ENCODE data around the gene POC1A.
A peak's percentile ranks its signal among the peaks of the same experiment; 100 is the strongest.

The POC1A gene

DNA sequence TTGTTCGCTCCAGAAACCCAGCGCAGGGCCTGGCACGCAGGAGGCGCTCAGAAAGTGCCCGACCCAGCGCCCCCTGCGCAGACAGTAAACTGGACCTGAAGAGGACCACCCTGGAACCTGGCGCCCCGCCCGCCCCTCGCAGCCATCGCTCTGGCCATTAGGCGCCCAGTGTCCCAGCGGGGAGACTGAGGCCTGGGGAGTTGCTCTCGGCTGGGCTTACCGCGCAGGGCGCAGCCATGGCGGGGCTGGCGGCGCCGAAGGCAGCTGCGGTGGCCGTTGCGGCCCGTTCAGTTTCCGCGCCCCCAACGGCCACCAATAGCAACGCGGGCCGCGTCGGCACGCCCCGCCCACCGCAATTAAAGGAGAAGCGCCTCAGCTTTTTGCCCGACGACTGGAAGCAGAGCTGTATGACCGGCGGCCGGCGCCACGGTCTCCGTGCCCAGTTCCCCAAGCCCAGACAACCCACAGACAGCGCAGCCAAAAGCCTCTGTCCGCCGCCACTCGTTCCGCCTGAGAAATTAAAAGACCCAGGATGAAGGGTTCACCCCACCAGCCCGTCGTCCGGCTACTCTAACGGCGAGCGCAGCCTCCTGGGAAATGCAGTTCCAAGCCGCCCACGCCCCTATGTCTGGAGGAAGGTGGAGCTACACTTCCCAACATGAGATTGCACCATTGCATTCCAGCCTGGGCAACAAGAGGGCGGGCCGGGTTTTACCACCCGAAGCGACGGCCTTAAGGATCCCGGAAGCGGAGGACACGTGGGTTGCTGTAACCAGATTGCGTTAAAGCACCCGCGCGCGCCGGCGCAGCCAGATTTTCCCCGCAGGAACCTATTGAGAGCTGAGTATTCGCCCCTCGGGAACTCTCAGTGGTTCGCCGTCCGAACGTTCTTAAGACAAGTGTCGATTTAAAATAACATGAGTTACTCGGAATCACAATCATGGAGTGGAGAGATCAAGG lies at the start of gene POC1A:
TSS of gene POC1A (minus strand) at position 289 of the 960 bp plus-strand sequence. CDS start at position 238, 51 bp downstream.
- DNase-seq: peak; percentile 81

DNA sequence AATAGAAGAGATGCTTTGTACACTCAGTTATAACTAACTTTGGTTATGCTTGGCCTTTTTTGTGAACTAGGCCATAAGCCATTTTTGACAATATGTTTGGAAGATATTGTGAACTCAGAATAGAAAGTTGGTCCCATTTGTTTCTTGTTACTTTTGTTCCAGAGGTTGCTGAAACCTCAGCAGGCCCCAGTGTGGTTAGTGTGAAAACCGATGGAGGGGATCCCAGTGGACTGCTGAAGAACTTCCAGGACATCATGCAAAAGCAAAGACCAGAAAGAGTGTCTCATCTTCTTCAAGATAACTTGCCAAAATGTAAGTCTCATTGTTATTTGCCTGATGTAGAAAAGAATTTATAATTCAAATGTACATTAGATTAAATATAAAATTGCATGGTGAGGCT lies 49.5 kb upstream of the POC1A start:
- DNase-seq: no peak

DNA sequence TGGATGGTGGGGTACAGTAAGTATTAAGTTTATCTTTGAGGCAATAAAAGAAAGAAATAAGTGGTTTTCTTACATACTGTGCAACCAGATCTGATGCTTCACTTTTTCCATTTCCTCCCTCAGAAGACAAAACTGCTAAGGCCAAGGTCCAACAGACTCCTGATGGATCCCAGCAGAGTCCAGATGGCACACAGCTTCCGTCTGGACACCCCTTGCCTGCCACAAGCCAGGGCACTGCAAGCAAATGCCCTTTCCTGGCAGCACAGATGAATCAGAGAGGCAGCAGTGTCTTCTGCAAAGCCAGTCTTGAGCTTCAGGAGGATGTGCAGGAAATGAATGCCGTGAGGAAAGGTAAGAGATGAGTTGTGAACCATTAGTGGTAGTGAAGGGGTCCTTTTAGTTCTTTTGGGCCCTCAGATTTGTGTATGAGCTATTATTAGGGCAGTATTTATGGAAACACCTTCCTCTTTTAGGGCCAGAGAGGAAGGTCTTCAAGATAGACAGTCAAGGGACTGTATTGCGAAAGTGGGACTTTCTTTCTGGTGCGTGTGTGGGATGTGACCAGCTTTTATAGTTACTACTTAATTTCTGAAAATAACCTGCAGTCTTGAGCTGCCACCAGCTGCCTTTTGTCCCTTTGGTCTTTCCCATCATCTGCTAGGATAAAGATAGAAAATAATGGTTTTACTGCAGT lies 48.3 kb upstream of the POC1A start:
- no peak for DNase-seq

DNA sequence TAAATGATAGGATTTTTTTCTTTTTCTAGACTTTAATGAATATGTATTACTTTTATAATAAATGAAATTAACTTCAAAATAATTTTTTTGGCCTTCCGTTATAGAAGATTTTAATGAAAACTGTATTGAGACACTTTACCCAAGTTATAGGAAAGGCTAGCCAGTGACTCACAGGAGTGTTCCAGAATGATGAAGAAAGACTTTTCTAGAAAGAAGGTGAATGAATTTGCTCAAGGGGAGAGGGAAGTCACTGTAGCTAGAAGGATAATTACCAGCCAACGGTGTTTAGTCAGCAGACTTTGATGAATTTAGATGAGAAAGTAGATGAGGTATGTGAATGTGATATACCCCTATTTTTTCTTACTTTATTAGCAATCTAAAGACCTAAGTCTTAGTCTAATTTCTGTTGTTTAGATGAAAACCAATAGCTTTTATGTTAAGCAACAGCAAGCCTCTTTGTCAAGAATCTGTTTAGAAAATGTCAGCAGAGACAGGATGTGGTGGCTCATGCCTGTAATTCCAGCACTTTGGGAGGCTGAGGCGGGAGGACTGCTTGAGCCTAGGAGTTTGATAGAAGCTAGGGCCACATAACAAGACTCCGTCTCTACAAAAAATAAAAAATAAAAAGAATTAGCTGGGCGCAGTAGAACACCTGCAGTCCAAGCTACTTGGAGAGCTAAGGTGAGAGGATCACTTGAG lies 46.9 kb upstream of the POC1A start:
- DNase-seq: no peak

DNA sequence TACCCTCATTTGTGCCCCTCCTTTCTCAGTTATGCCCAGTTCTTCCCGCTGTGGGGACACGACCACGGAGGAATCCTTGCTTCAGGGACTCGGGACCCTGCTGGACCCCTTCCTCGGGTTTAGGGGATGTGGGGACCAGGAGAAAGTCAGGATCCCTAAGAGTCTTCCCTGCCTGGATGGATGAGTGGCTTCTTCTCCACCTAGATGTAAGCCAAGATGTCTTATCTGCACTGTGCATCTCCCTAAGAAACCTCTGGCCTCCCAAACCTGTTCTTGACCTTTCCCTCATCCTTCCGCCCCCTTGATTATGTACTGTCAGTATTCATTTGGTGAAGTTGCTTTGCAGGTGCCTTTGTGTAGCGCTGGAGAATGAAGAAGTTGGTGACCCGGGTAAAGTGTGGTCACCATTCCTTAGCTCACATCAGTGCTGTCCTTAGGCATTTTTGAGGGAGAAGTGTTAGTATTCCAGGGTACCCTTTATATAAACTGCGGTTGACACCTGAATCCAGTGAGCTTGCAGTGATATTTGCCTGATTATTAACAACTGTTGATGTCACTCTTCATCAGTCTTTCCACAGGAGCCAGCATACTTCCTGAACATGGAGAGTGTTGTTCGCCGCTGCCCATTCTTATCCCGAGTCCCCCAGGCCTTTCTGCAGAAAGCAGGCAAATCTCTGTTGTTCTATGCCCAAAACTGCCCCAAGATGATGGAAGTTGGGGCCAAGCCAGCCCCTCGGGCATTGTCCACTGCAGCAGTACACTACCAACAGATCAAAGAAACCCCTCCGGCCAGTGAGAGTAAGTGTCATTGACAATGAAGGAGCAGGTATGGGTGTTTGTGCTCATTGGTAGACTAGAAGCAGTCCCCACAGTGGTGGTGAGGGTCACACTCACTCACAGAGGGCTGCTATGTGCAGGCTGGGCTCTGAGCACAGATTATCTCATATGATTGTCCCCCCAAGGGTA lies 44.7 kb upstream of the POC1A start:
- no peak for DNase-seq

DNA sequence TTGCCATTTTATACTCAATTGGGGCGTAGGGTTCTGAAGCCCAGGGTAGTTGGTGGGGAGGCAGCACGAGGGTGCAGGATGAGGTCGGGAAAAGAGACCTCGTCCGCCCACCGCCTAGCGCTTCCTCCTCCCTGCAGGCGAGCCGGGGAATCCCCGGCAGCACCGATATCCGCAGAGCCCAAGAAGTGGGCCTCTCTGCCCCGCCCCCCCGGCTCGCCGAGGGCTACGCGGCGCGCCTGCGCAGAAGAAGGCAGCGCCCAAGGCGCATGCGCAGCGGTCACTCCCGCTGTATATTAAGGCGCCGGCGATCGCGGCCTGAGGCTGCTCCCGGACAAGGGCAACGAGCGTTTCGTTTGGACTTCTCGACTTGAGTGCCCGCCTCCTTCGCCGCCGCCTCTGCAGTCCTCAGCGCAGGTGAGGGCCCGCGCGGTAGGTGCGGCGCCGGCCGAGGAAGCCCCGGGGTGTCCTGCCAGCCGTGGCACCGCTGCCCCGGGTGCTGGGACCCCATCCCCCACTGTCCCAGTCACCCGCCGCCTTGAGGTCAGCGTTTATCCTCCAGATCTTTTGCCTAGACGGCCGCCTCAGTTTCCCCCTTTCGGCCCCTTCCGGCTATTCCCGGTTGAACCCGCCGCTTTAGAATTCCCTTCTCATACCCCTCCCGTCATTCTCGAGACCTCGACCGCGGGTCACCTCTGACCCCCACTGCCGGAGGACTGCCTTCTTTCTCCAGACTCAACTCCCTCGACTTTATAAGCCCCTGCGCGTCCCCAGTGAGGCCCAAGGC lies 43.8 kb upstream of the POC1A start, which contains the start of gene ALAS1:
TSS of gene ALAS1 (plus strand) at position 319 of the 784 bp plus-strand sequence. CDS start 1,082 bp downstream, outside the sequence.
- peak; percentile 64 for DNase-seq

DNA sequence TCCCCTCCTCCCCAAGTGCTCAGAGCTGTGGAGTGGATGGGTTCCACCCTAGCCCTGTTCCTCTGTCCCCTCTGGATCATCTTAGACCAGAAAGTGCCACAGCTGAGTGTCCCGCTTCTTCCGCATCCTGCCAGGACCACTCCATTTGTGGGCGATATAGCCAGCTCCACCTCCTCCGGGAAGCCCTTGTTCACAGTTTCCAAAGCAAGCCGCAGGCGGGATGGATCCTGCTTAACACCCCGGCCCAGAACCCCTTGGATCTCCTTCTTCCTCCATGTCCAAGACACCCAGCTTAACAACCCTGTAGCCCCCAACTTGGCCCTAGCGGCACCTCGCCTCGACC lies 43.2 kb upstream of the POC1A start:
- DNase-seq: no peak

DNA sequence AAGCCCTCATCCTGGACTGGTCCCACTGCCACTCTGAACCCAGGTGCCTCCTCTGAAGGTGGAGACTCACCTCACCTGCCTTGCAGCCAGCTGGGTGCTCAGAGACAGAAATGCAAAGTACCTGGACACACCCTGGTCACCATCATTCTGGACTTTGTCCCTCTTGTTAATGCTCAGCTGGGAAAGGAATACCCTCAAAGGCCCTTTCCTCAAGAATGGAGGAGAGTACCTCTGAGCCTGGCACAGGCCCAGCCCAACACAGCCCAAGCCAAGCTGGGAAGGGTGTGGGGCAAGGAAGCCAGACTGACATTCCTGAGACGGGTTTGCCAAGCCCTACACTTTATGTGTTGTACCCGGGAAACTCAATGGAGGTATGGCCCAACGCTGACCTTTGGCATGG lies 42.8 kb upstream of the POC1A start:
- no peak for DNase-seq

DNA sequence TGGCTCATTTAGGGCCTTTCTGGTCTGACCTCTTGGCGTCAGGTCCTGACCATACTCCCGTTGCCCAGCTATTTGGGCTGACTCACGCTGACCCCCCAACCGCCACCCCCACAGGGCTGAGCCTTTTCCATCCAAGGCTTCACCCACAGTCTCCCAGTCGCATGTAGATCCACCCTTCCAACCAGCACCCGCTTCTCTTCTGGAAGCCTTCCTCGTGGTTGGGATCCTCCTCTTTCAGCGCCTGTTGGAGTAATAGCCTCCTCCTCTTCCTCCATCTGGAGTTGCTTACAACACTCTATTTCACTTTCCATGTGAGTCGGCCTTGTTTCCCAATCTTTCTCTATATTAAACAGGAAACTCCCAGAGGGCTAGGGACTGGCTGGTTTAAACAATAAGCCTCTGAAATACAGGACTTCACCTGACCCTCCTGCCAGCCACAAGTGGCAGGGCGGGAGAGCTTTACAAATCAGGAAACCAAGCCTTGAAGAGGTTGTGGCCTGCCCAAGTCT lies 41.7 kb upstream of the POC1A start:
- DNase-seq: no peak

DNA sequence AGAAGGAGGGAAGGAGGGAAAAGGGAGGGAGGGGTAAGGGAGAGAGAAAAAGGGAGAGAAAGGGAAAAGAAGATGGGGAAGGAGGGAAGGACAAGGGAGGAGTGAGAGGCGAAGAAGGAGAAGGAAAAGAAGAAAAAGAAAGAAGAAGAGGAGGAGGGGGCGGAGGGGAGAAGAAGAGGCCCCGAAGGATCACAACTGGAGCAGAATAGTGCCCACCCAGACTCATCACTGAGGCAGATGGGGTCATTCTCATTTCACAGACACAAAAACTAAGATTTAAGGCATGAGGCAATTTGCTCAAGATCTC lies 41.0 kb upstream of the POC1A start:
- DNase-seq: no peak

DNA sequence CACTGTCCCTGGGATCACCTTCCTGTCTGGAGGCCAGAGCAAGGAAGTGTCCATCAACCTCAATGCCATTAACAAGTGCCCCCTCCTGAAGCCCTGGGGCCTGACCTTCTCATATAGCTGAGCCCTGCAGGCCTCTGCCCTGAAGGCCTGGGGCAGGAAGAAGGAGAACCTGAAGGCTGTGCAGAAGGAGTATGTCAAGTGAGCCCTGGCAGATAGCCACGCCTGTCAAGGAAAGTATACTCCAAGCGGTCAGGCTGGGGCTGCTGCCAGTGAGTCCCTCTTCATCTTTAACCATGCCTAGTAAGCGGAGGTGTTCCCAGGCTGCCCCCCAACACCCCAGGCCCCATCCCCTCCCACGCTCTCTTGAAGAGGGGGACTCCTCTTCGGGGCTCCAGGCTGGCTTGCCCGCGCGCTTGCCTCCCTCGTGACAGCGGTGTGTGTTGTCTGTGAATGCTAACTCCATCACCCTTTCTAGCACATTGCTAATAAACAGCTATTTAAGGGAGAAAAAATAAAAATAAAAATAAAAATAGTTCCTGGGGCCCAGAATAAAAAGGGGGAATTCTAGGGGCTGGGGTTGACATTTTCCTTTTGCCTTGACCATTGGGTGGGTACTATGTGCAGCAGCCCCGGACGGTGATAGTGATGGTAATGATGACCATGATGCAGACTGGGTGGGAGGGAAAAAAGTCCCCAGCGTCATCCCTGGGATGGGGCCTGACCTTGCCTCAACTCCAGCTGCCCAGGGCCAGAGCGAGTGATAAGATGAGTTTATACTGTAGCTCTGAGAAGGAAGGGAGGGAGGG lies 40.5 kb upstream of the POC1A start:
- no peak for DNase-seq

DNA sequence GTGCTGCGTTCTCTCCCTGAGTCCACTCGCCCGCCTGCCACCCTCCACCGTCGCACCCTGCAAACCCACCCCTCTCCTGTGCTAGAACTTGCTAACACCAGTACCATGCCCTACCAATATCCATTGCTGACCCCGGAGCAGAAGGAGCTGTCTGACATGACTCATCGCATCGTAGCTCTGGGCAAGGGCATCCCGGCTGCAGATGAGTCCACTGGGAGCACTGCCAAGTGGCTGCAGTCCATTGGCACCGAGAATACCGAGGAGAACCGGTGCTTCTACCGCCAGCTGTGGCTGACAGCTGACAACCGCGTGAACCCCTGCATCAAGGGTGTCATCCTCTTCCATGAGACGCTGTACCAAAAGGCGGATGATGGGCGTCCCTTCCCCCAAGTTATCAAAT lies 38.8 kb upstream of the POC1A start:
- no peak for DNase-seq

DNA sequence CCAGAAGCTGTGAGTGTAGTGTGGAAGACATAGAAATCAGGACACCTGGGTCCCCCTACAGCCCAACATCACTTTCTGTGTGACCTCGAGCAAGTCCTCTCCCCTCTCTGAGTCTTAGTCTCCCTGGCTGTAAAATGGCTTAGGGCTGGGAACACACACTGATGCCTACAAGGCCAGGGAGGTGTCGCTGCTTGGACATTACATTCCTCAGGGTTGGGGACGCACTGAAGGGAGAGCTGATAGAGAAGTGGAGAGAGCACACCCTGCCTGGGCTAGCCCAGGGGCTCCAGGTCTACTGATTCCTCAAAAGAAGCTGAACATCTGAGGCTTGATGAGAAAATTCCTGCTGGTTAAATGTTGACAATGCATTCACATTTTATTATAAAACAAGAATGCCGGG lies 37.4 kb upstream of the POC1A start:
- DNase-seq: no peak

DNA sequence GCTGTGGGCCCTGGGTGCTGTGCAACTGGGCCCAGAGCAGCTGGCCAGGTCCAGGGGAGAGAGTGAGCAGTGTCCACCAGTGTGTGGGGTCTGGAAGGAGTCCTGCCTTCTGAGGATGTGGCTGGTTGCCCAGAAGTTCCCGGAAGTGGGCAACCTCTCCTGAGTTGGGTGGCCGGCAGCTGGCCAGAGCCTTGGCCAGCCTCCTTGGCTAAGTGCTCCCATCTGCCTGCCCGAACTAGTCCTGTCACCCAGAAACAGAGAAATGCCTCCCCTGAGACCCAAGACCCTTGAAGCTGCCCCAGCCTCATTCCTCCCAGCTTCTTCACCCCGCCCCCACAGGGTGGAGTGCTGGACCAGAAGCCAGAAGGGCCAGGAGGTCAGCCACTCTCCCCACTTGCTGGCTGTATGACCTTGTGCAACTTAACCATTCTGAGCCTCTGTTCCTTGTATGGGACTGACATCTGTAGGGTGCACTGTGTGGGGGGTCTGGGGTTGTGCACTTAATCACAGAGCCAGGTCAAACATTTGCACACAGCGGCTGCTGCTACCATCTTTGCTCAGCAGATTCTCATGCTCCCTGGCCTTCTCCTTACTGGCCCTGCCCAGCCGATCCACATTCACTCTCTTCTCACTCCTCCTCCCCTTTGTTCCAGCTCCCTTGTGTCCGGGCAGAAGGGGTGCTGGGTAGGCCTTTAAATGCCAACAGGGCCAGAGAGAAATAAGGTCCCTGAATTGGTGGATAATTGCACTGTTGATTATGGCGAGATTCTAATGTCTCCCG lies 36.3 kb upstream of the POC1A start:
- DNase-seq: no peak

DNA sequence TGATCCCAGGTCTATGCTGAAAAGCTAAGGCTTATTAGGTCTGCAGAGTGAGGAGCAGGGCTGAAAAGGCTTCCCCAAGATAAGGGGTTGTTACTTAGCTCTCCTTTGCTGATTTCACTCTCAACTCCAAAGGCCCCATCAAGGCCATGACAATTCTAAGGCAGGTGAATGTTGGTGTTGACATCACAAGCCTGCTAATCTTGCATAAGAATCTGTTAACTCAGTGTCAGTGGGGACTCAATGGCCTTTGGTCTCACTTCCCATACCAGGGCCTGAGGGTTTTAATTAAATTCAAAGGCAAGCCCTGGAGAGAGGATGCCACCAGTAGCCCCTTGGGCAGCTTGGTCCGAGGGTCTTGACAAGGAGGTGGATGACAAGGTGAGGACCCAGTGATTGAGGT lies 34.3 kb upstream of the POC1A start:
- DNase-seq: no peak

DNA sequence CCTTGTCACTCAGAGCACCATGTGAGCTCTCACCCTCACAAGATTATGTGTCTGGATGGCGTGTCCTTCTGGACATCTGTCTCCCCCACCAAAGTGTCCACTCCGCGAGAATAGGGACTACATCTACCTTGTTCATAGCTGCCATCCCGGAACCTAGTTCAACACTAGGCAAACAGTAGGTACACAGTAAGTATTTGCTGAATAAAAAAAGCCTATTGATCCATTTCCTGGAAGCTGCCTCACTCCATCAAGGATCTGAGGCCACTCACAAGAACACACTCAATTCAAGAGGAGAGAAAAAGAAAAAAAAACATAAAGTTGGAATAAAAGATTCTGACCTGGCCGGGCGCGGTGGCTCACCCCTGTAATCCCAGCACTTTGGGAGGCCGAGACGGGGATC lies 32.5 kb upstream of the POC1A start:
- DNase-seq: no peak

DNA sequence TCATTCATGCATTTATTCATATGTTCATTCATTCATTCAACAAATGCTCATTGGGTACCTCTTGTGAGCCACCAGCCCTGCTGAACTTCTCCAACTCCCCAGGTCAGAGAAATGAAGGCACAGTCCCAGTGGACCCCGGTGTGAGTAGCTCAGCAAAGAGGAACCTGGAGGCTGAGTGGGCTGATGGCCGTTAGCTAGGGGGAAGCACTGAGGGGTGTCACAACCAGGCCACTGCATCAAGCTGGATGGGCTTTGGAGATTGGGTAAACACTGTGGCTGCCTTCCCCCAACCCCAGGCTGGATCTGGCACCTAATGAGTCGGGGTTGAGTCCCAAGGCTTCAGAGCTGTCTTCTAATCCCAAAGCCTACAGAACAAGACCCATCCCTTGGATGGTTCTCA lies 31.6 kb upstream of the POC1A start:
- DNase-seq: no peak

DNA sequence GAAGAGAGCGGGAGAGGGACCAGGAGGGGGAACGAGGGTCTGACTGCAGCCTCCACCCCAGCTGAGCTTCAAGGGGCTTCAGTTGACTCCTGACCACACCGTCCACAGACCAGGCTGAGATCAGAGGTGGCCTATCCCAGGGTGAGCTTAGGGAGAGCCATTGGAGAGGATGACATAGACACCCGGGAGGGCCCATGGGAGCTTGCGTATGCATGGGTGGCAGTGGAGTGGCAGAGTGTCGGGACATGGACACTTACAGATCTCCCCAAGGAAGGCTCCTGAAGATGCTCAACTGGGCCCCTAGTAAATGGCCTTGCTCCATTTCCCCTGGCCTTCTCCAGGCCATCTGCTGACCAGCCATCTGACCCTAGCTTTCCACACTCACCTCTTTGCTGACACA lies 31.1 kb upstream of the POC1A start:
- DNase-seq: no peak

DNA sequence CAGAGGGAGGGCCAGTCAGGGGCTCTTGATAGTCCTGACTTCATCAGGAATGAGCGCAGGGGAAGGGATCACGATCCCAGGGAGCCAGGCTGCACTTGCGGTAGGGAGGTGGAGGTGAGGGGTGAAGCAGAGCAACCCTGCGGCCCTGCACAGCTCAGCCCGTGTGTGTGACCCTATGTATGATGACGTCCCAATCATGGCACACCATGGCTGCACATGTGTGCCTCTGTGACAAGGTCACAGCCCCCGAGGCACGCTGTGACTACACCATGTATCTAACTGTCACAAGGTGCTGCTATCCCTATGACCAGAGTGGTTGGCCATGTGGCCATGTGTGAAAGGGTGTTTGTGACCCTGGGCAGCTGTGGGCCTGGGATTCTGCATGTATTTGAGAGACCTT lies 30.5 kb upstream of the POC1A start:
- no peak for DNase-seq

Data from NCI-H1105 (cell line).